Breast epithelium (tissue), 4 donors: ENCODE measurements around the gene SLC43A1. TPM values are rescaled to one million over a fixed set of nuclear protein-coding genes. Genes with fewer than 3 reads are reported as not detected.

Experiments
- DNase-seq, 2 donors: peaks; one replicate each; pipeline ENCODE4 v3.0.0-alpha.2; 2019; ENCODE audit warnings: low spot score in 2 of 2
- H3K27ac ChIP-seq, 2 donors: fragments of 200-600 bp; sonication (generic) in 1 of 2; one replicate each; pipeline ENCODE4 v1.5.1; 2016 to 2019; ENCODE audit warnings: mild to moderate bottlenecking in 1 of 2
- H3K27me3 ChIP-seq, 2 donors: fragments of 200-600 bp; sonication (generic) in 1 of 2; one replicate each; pipeline versions ENCODE4 v1.5.1 to v1.6.0; 2017 to 2019; ENCODE audit warnings: control low read depth in 1 of 2, mild to moderate bottlenecking in 1 of 2
- H3K36me3 ChIP-seq: fragments of 200-600 bp; one replicate; pipeline ENCODE4 v1.5.1; 2019
- H3K4me1 ChIP-seq, 2 donors: fragments of 200-600 bp; sonication (generic); one replicate each; pipeline ENCODE4 v1.5.1; 2016 to 2019; ENCODE audit warnings: control low read depth in 1 of 2
- H3K4me3 ChIP-seq, 3 donors: fragments of 200-600 bp; sonication (generic); 1 replicate in 2 of 3; 2 replicates in 1 of 3; pipeline ENCODE4 v1.5.1; 2016 to 2019; ENCODE audit warnings: mild to moderate bottlenecking in 3 of 3, moderate library complexity in 2 of 3
- H3K9me3 ChIP-seq, 2 donors: fragments of 200-600 bp; sonication (generic) in 1 of 2; one replicate each; pipeline ENCODE4 v1.5.1; 2016 to 2019; ENCODE audit warnings: control low read depth in 1 of 2
- POLR2A ChIP-seq: fragments of 450-650 bp; IDR thresholded peaks from one replicate; pipeline ENCODE4 v1.6.1; 2016; ENCODE audit warnings: antibody characterized with exemption, mild to moderate bottlenecking, moderate library complexity
- POLR2AphosphoS5 ChIP-seq, 3 donors: sonication (generic); formaldehyde crosslinking; IDR thresholded peaks; one replicate each; pipeline ENCODE4 v1.6.1; 2017; ENCODE audit warnings: antibody characterized with exemption in 3 of 3
- intact Hi-C: fragments of 100-400 bp; cut with DNase I; formaldehyde crosslinking; loops from one replicate; pipeline ENCODE4 v1.15.1; 2023; ENCODE audit warnings: low total_unique reads
- total RNA-seq, 3 donors: library from RNA; depleted of rRNA; stranded (reverse); fragments of >200 nt; gene quantifications; one replicate each; pipeline ENCODE4 v1.1.0, GENCODE V29; 2016
- TF ChIP-seq, protein P1 (sequence below), 3 donors: fragments of 450-650 bp; IDR thresholded peaks; one replicate each; pipeline ENCODE4 v1.5.1; 2016 to 2017; ENCODE audit warnings: antibody characterized with exemption in 3 of 3, mild to moderate bottlenecking in 3 of 3, moderate library complexity in 3 of 3

Gene SLC43A1
- total RNA-seq, 3 donors from 2014 or later, result 12.0 to 23.4 (median 13.4) TPM

DNA sequence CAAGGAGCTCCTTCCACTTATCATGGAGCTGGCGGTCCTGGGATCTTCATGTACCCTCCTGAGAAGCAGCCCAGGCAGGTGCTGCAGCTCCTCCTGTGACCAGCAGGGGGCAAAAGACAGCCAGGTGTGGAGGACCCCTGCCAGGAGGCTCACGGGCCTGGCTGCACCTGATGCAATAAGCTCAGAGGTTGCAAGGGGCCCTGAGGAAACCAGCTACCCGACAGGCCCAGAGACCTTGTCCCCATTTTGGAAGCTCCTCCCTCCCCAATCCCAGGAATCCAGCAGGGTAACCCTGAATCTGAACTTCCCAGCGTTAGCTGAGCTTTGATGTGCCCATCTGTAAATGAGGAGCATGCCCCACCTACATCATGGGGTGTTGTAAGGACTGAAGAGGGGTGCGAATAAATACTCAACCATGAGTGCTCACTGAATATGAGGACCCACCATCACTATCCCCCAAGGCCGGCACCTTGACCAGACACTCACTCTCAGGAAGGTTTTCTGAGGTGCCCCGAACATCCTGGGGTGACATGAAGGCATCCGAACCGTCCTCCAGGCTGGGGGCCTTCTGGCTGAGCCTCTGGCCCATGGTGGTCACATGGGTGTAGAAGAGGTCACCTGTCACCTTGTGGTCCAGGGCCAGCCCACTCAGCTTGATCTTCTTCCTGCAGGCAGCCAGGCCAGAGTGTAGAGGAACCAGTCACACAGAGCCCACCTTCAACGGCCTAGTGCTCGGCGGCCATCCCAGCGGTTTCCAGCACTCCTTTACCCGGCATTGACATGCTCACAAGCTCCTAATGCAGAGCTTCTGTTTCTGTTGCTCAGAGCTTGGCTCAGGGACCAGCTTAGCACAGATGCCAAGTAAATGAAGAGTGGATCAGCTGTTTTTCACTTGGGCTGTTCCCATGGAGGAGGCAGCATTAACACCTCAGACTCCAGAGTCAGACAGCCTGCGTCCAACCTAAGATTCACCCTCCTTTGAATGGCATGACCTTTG is 21.7 kb downstream of the SLC43A1 start:
- Histone ChIP-seq H3K27me3 (no peaks in the 10 kb centered on the region), H3K27ac (no peak overlapping the region), H3K36me3 (no peaks in the 10 kb centered on the region), H3K4me3 (no peak overlapping the region), H3K4me1 (no peaks in the 10 kb centered on the region), H3K9me3 (no peaks in the 10 kb centered on the region)
- intact Hi-C loops, result no loop called here
- DNase-seq, result peak; percentile 55 to 69
- TF ChIP-seq POLR2A (no peak), POLR2AphosphoS5 (IDR thresholded peaks at IDR 0.05) (no peak)
- TF ChIP-seq, protein P1, sequence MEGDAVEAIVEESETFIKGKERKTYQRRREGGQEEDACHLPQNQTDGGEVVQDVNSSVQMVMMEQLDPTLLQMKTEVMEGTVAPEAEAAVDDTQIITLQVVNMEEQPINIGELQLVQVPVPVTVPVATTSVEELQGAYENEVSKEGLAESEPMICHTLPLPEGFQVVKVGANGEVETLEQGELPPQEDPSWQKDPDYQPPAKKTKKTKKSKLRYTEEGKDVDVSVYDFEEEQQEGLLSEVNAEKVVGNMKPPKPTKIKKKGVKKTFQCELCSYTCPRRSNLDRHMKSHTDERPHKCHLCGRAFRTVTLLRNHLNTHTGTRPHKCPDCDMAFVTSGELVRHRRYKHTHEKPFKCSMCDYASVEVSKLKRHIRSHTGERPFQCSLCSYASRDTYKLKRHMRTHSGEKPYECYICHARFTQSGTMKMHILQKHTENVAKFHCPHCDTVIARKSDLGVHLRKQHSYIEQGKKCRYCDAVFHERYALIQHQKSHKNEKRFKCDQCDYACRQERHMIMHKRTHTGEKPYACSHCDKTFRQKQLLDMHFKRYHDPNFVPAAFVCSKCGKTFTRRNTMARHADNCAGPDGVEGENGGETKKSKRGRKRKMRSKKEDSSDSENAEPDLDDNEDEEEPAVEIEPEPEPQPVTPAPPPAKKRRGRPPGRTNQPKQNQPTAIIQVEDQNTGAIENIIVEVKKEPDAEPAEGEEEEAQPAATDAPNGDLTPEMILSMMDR (IDR thresholded peaks at IDR 0.05), result peak; percentile 72 to 79 (median 73)

DNA sequence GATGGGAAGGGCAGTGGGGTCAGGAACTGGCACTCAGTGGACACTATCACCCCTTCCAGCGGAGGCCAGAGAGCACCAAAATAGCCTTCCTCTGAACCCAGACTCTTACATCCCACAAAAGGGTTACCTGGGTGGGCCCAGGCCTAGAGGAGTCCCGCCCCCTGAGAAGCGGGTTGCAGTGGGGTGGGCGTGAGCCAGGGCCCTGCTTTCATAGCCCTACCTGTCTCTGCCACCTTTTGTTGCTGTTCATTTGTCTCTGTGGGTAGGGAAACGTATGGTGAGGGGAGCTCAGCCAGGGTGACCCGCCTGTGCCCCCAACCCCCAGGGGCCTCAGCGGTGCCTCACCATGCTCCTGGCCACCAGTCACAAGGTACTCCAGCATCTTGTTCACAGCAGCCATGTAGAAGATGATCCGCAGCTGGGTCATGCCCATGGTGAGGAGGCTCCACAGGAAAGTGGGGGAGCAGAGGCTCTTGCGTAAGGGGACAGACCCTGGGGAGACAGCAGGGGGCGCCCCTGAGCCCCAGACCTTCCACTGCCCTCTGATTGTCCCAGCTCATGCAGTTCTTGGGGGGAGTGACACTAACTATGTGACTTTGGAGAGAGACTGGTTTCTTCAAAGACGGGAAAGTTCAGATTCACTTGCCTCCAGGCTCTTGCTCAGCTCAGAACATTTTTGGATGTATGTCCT is 24.0 kb downstream of the SLC43A1 start:
- TF ChIP-seq, protein P1 (IDR thresholded peaks at IDR 0.05), result peak in 1 of 3 donors; percentile 17
- TF ChIP-seq POLR2AphosphoS5 (IDR thresholded peaks at IDR 0.05), result no peak
- Histone ChIP-seq H3K4me1 (no peaks in the 10 kb centered on the region), H3K4me3 (no peak overlapping the region), H3K27ac (no peak overlapping the region), H3K36me3 (no peaks in the 10 kb centered on the region), H3K9me3 (no peaks in the 10 kb centered on the region), H3K27me3 (no peaks in the 10 kb centered on the region)
- intact Hi-C loops, result loop anchor here (1.0 kb wide), 1 partner anchor 21 kb away; no protein-coding TSS in a partner anchor
- no peak for DNase-seq

DNA sequence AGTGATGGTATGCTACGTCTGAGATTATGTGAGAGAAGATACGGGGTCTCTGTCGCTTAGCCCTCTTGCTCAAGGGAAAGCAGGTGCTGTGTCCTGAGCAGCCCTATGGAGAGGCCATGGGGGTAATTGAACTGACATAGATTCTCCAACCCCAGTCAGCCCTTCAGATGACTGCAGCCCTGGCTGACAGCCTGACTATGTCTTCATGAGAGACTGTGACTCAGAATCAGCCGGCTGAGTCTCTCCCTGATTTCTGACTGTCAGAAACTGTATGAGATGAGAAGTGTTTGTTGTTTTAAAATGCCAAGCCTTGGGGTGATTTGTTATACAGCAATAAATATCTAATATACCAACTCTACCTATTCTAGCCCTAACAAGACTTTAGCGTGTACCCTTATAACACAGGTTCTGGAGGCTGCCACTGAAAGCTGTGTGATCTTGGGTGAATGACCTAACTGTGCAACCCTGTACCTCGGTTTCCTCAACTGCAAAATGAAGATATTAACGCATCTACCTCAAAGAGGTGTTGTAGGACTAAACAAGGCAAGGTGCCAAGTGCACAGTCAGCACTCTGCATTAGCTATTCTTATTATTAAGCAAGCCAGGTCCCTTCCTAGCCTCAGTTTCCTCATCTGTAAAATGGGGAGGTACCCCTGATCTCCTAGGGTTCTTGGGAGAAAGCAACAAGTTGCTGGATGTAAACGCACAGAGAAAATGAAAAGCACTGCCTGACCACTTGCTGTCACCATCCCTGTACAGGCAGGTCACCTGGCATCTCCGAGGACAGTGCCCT is 24.9 kb downstream of the SLC43A1 start:
- Histone ChIP-seq H3K27ac (no peak overlapping the region), H3K9me3 (no peaks in the 10 kb centered on the region), H3K27me3 (no peaks in the 10 kb centered on the region), H3K4me3 (no peak overlapping the region), H3K36me3 (no peaks in the 10 kb centered on the region), H3K4me1 (no peaks in the 10 kb centered on the region)
- intact Hi-C loops, result no loop called here
- no peak for DNase-seq
- TF ChIP-seq POLR2AphosphoS5 (IDR thresholded peaks at IDR 0.05) (no peak), POLR2A (no peak)
- TF ChIP-seq, protein P1 (IDR thresholded peaks at IDR 0.05), result no peak

DNA sequence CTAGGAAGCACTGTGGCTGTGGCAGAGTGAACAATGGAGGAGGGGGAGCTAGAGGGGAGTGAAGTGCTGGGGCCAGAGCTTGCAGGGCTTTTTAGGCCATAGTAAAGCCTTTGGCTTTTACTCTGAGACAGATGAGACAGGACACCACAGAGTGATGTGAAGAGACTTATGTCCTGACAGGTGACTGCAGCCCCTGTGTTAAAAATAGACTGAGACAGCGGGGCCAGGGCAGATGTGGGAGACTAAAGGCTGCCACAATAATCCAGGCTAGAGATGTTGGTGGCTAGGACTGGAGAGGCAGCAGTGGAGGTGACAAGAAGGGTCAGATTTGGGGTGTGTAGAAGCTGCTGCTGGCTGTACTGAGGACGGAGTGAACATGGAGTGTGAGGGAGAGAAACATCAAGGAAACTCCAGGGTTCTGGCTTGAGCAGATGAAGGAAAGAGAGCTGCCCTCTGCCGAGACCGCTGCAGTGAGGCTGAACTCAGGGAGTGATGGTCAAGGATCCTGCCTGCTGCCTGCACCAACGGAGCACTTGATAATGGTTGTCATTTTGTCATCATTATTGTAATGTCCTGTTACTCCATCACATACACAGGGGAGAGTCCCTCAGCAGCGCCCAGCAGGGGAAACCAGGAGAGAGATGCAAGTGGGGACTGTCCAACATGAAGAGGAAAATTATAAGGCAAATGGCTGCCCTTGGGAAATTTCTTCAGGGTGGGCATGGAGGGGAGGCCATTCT is 27.4 kb downstream of the SLC43A1 start:
- intact Hi-C loops, result loop anchor here (5.0 kb wide), 1 partner anchor 1954 kb away; no protein-coding TSS in a partner anchor
- no peak for DNase-seq
- Histone ChIP-seq H3K4me1 (no peaks in the 10 kb centered on the region), H3K36me3 (no peaks in the 10 kb centered on the region), H3K9me3 (no peaks in the 10 kb centered on the region), H3K4me3 (no peak overlapping the region), H3K27me3 (no peaks in the 10 kb centered on the region), H3K27ac (no peak overlapping the region)
- TF ChIP-seq POLR2AphosphoS5 (IDR thresholded peaks at IDR 0.05) (no peak), POLR2A (no peak)
- TF ChIP-seq, protein P1 (IDR thresholded peaks at IDR 0.05), result no peak
